Frontal cortex (tissue), 4 donors: ENCODE results near the gene TTC17. TPM values are rescaled to one million over a fixed set of nuclear protein-coding genes. Genes with fewer than 3 reads are reported as not detected.
"Not testable (repeated sequence)": the region's sequence is repeated elsewhere in the genome, so short reads cannot be mapped to it uniquely, and the experiment has no call there.

Experiments used
- DNase-seq, 2 donors: peaks; one replicate each; pipeline ENCODE4 v3.0.0; 2012; ENCODE audit warnings: low spot score in 2 of 2
- FAIRE-seq: peaks from 2 replicates; lab custom pipeline; 2012; peaks lifted over from hg19 to GRCh38; lab: Jason Lieb, UNC
- total RNA-seq: library from RNA; depleted of rRNA; stranded (reverse); fragments of >200 nt; gene quantifications from one replicate; pipeline ENCODE4 v1.2.3, GENCODE V29; 2014
- donor health status: control.
- donor health status: control.
- donor health status: control.

Gene TTC17, protein sequence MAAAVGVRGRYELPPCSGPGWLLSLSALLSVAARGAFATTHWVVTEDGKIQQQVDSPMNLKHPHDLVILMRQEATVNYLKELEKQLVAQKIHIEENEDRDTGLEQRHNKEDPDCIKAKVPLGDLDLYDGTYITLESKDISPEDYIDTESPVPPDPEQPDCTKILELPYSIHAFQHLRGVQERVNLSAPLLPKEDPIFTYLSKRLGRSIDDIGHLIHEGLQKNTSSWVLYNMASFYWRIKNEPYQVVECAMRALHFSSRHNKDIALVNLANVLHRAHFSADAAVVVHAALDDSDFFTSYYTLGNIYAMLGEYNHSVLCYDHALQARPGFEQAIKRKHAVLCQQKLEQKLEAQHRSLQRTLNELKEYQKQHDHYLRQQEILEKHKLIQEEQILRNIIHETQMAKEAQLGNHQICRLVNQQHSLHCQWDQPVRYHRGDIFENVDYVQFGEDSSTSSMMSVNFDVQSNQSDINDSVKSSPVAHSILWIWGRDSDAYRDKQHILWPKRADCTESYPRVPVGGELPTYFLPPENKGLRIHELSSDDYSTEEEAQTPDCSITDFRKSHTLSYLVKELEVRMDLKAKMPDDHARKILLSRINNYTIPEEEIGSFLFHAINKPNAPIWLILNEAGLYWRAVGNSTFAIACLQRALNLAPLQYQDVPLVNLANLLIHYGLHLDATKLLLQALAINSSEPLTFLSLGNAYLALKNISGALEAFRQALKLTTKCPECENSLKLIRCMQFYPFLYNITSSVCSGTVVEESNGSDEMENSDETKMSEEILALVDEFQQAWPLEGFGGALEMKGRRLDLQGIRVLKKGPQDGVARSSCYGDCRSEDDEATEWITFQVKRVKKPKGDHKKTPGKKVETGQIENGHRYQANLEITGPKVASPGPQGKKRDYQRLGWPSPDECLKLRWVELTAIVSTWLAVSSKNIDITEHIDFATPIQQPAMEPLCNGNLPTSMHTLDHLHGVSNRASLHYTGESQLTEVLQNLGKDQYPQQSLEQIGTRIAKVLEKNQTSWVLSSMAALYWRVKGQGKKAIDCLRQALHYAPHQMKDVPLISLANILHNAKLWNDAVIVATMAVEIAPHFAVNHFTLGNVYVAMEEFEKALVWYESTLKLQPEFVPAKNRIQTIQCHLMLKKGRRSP
- 91.3 TPM for total RNA-seq

DNA sequence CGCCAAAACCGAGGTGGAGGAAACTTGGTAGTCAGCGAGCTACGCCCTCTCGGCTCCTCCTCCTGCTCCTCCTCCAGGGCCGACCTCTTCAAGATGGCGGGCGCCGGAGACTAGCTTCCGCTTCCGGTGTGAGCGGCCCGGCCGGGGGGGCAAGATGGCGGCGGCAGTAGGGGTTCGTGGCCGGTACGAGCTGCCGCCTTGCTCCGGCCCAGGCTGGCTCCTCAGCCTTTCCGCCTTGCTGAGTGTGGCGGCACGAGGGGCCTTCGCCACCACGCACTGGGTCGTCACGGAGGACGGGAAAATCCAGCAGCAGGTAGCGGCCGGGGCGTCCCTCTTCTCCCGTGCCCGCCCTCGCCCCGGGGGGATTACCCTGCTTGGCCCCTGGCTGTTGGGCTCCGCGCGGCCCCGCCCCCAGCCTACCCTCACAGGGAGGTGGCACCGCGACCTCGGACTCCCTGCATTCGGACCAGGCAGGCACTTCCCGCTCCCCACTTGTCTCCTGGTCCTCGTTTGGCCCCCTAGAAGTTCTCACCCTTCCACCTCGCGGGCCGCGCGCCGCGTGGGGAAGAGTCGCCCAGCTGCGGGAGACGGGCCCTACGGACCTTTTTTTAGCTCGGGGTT is at the start of gene TTC17:
TSS of gene TTC17 (plus strand) at position 120 of the 621 bp plus-strand sequence. CDS start at position 155, 35 bp downstream.
- peak; percentile 87 to 90 for DNase-seq

DNA sequence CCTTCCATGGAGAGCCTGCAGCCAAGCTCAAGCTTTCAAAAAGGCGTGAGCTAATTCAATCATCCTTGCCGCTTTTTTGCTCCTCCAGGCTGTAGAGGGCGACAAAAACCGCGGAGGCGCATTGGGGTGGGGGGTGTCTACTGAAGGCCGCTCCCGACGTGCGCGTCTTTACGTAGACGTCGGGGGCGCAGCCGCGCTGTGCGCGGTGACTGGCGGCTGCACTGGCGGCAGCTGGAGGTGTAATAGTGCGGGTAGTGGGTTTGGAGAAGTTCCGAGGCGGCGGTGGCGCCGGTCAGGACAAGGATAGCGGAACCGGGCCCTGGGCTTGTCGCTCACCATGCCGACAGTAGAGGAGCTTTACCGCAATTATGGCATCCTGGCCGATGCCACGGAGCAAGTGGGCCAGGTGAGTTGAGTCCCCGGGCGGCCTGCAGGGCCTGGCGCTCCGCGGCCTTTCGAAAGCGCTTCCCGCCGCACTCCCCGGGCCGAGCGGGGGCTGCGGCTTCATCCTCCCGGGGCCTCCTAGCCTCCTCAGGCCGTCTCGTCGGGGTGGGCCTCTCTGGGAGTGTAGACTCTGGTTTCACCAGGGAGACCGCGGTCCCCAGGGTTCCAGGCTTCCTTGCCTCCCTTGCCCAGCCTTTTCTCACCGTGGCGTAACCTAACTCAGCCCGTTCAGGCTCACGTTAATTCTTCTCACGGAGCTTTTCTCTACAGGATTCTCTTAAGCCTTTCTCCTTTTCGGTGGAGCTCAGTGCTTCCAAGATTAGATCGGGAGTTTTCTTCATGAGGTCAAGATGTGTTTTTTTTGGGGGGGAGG is 46.7 kb upstream of the TTC17 start, which contains the start of gene API5:
TSS of gene API5 (plus strand) at position 206 of the 817 bp plus-strand sequence. CDS start at position 338, 132 bp downstream.
- no peak for FAIRE-seq
- peak; percentile 71 to 76 for DNase-seq

More for the DNA sequence above, at the start of gene TTC17:
- no peak for FAIRE-seq

DNA sequence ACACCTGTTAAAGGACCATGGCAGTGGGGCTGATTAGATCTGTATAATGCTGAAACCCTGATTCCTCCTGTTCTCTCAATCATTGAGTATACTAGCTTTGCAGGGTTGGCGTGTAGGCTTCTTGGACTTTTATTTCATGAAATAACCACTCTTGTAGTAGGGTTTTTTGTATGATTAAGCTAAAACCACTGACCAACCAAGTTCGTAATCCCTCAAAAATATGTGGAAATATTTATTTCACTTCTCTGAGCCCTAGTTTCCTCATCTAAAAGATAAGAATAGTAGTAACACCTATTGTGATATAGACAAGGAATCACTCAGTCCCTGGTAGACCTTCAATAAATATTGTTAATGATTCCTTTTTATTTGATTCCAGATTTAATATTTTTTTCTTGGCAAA is 42.8 kb upstream of the TTC17 start:
- FAIRE-seq (no peak), DNase-seq (no peak)

DNA sequence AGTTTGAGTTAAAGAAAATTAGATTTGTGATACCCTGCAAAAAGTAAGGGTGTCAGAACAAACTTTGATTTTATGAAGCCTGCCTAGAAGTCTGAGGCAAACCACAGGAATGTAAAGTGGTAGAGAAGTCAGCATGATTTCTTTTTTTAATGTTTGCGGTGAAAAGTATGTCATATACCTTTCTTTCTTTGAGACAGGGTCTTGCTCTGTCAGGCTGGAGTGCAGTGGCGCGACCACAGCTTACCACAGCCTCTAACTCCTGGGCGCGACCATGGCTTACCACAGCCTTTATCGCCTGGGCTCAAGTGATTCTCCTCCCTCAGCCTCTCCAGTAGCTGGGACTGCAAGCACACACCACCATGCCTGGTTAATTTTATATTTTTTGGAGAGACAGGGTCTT is 42.3 kb upstream of the TTC17 start:
- no peak for FAIRE-seq

DNA sequence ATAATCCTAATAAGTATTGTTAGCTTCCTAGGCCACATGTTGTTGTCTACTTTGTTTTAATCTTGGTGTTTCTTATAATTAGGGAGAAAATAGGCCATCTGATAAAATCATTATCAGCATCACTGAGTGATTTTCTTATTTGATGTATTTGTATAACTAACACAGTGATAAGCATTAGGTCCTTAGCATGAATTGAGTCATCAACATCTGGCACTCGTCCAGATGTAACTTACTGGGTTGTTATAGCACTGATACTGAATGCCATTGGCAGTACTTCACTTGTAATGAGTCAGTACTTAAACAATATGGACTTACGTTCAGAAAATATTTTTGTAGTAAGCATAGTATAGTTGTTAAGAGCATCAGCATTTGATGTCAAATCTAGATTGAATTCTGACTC is 30.7 kb upstream of the TTC17 start:
- DNase-seq (no peak), FAIRE-seq (no peak)

More for the DNA sequence above, 42.3 kb upstream of the TTC17 start:
- DNase-seq, result no peak

DNA sequence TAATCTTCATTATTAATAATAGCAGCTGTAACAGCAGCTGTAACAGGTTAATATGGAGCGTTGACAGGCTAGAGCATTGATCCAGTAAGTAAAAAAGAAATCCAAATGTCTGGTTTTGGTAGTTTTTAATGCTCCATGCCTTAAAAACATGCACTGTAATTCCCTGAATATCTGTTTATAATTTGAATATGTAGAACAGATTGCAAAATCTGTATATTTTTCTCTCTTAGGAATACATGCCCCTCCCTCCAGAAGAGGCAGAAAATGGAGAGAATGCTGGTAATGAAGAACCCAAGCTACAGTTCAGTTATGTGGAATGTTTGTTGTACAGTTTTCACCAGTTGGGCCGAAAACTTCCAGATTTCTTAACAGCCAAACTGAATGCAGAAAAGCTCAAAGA is 30.2 kb upstream of the TTC17 start:
- FAIRE-seq, result no peak

DNA sequence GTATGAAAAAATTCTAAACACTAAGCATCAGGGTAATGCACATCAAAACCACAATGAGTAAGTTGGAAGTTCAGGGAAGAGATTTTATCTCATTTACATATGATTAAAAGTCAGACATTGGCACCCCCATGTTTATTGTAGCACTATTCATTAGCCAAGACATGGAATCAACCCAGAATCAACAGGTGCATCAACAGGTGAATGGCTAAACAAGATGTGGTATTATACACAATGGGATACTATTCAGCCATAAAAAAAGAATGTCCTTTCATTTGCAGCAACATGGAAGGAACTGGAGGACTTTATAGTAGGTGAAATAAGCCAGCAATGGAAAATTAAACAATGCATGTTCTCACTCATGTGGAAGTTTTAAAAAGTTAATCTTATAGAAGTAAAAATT is 17.6 kb upstream of the TTC17 start:
- DNase-seq (no peak), FAIRE-seq (no peak)

More for the DNA sequence above, 30.2 kb upstream of the TTC17 start:
- DNase-seq, result no peak

DNA sequence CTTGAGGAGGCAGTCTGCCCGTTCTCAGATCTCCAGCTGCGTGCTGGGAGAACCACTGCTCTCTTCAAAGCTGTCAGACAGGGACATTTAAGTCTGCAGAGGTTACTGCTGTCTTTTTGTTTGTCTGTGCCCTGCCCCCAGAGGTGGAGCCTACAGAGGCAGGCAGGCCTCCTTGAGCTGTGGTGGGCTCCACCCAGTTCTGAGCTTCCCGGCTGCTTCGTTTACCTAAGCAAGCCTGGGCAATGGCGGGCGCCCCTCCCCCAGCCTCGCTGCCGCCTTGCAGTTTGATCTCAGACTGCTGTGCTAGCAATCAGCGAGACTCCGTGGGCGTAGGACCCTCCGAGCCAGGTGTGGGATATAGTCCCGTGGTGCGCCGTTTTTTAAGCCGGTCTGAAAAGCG is 7.3 kb upstream of the TTC17 start:
- FAIRE-seq, DNase-seq: not testable (repeated sequence)

DNA sequence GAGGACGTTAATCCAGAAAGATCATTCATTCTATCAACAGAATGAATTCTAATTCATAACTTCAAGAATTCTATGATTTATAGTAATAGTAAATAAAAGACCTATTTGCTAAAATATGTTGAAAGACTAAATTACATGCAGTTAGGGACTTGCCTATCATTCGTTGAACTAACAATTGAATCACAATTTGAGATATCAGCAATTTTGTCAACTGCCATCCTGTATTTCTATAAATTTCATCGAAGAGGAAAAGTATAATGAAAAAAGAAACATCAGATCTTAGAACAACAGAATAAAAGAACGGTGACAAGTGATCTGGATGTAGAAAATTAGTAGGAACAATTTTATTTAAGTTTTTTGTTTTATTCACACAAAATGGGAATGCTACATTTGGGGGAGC is 4.4 kb upstream of the TTC17 start:
- DNase-seq (no peak), FAIRE-seq (no peak)

DNA sequence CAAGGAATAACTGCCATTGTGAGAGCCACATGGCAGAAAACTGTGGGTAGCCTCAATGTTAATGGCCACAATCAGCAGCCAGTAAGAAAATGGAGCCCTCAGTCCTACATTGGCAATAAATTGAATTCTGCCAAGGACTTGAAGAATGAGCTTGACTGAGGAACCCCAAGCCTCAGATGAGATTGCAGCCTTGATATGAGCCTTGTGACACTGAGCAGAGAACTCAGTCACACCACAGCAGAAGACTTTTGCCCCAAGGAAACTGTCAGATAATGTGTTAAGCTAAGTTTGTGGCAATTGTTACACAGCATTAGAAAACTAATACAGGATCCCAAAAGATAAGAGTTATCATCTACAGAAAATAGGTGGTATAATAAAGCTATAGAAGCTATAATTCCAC is 2.4 kb upstream of the TTC17 start:
- FAIRE-seq (no peak), DNase-seq (no peak)

DNA sequence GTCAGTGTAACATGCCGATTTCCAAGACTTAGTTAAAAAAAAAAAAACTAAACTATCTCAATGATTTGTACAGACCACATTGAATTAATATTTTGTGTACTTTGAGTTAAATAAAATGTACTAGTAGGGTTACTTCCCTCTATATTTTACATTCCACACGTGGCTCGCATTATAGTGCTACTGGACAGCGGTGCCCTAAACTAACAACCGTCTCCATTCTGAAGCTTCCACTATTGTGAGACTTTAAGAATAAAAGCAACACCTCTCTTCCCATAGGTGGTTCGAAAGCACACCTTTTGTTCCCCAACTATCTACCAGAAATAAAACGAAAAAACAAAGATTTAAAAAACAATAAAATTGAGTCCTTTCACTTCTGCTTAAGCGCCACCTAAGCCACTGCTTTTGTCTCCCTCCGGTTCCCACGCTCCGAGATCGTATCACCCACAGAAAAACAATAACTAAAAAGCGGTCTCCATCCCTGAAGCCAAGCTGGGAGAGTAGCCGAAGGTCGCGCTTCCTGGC is 380 bp upstream of the TTC17 start:
- FAIRE-seq, result no peak
- DNase-seq, result no peak

DNA sequence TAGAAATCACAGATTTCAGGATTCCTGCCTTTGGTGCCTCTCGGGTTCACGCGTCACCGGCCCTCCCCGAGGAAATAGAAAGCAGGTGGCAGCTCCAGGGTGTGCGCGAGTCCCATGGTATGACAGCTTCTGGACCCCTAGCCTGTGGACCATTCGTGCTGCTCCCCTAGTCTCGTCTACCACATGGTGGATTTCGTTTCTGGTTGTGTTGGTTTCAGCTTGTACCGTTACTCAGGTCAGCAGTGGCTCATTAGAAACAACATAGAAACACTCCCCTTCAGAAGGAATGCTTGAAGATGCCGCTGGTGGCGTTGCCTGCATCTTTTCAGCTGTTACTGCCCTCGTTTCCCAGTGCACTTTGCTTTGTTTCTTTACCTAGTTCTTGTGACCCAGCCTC is 700 bp downstream of the TTC17 start:
- DNase-seq (no peak), FAIRE-seq (no peak)

DNA sequence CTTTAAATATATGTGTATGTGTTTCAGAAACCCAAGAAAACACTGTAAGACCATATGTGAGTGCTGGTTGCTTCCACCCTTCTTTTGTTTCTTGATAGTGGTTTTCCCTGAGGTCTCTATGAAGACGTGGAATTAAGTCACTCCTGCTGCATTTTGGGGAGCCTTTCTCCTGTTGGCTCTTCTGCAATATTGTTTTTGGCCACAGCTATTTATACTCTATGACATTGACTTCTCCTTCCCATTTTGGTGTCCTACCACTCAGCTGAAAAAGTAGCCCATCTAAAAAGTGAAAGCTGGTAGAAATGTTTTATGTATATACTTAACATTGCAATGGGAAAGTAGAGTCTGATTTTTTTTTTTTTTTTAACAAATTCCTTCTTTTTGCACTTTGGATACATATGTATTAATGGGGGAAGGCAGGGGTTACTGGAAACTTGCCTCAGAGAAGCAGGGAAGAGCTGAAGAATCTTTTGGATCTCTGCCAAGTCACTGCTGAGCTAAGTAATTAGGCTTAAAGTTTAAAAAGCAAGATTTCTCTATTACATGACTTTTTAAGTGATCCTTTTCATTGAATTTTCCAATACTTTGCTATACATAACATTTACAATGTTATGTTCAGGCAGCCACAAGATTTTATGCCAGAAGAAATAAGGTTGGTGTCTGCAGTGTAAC is 1.8 kb downstream of the TTC17 start:
- no peak for FAIRE-seq
- DNase-seq, result no peak

DNA sequence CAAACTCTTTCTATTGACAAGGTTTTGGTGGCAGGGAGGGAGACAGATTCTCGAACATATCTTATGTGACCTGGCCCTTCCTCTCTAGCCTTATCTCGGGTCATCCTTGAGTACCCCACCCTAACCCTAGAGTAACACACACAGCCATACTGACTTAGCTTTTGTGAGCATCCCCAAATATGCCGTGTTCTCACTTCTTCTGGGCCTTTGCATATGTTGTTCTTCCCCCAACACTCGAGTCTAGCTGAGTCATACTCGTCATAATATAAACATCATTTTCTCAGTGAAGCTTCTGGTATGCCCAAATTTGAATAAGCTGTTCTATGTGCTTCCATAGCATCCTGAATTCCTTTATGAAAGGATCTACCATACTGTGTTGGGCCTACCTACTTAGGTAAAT is 8.0 kb downstream of the TTC17 start:
- DNase-seq (no peak), FAIRE-seq (no peak)

DNA sequence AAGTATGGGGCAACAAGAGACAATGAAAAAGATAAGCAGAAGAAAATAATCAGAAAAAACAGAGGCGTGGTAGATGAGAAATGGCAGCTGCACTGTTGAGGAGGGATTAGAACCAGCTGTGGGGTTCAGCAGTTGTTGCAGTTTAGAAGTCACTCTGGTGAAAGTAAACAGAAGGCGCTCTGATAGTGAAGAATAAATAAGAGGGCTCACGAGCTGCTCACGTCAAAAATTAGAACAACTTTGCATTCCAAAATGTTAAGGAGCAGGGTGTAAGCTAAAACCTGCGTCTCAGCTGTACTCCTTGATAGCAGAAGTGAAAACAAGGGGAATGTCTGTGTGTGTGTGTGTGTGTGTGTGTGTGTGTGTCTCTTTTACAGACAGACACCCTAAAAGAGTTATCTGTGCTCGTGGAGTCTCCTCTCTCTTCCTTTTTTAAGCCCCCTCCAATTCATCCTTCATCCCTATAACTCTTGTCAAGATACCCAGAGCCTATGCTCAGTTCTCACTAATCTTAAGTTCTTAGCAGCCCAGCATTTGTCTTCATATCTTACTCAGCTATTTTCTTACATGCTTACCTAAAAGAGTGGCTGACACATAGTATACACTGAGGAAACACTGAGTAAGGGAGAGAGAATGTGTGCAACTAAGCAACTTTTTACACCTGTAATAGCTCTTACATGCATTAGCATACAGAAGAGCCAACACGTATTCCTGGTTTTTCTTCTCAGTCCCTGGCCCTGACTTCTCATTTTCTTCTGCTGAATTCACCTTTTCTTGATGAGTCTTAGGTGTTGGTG is 8.9 kb downstream of the TTC17 start:
- DNase-seq, result no peak
- no peak for FAIRE-seq

DNA sequence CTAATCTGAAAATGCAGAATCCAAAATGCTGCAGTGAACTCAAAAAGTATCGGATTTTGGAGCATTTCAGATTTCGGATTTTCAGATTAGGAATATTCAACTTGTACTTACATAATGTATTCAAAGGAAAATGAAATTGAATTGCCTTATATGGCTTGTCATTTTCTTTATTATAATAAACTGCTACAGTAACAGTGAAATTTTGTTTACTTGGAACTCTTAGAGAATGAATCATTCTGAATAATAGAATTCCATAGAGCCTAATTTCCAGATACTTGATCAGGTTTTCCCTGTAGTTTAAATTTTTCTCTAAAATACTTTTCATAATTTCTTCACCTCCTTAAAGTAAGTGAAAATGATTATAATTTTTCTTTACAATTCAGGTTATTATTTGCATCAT is 17.3 kb downstream of the TTC17 start:
- DNase-seq, result no peak
- FAIRE-seq, result no peak

DNA sequence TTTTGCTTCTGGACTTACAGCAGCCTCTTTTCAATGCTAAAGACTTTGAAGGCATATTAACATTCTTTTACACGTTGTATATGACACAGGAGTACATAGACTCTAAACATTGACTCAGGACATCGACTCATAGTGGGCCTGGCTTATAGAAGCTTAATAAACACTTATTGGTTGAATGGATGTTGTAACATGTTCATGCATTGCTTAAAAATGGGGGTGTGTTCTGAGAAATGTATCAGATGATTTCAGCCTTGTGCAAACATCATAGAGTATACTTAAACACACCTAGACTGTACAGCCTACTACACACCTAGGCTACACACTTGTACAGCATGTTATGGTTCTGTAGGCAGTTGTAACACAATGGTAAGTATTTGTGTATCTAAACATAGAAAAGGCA is 17.9 kb downstream of the TTC17 start:
- DNase-seq (no peak), FAIRE-seq (no peak)
